NOMO-1 treated with DMSO at 0.1 percent for 48 hours (cell line): ENCODE data around the gene KCTD17.

ENCODE experiments used
- DNase-seq: peaks from one replicate; lab custom pipeline; 2025; ENCODE audit not compliant: unreplicated experiment; lab: John Stamatoyannopoulos, UW

KCTD17 gene

DNA sequence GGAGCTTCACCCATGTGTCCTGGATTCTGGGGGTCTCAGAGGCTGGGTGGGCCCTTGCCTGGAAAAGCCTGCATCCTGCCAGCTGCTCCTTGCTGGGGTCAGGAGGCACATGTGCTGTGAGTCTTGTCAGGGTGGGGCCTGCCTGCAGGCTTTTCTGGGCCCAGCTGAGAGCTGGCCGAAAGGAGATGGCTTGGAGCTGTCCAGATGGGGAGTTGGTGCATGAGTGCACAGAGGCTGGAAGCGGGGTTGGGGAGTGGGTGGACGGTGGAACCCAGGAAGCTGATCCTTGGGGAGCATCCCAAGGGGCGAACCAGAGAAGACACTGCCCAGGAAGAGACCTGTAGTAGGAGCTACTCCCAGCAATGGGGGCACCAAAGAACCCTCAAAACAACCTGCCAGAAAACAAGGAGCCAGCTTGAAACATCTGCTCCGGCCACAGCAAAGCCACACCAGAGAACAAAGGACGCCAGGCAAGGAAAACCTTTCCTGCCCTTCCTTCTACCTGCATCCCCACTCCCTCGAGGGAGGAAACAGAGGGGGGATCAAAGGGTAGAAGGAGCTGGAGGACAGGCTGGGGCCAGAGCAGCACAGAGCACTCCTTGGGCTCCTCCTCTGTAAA is 8.2 kb upstream of the KCTD17 start:
- DNase-seq = no peak

DNA sequence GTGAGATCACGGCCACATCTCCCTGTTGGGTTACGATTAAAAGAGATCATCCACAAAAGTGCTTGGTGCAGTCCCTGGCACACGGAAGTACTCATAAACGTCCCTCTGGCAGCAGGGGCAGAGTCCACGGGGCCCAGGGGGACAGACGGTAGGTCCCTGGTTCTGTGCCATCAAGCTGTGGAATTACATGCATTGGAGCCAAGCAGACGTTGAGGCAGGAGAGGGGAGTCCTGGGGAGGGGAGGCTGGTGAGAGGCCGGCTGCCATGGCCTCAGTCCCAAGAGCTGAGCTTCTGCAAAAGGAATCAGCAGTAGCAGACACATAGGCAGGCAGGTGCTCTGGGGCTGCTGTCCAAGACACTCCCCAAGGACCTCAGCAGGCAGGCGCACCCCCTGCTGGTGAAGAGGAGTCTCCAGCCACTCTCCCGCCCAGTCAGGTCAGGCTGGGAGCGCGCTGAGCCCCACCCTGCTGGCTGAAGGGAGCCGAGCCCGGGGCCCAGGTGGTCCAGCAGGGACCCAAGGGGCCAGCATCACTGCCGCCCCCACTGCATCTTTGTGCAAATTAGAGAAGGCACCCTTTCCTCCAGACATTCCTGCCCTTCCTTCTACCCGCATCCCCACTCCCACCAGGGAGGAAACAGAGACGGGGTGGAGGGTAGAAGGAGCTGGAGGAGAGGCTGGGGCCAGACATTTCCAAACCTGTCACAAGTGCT is 7.6 kb upstream of the KCTD17 start:
- DNase-seq = peak; percentile 86

DNA sequence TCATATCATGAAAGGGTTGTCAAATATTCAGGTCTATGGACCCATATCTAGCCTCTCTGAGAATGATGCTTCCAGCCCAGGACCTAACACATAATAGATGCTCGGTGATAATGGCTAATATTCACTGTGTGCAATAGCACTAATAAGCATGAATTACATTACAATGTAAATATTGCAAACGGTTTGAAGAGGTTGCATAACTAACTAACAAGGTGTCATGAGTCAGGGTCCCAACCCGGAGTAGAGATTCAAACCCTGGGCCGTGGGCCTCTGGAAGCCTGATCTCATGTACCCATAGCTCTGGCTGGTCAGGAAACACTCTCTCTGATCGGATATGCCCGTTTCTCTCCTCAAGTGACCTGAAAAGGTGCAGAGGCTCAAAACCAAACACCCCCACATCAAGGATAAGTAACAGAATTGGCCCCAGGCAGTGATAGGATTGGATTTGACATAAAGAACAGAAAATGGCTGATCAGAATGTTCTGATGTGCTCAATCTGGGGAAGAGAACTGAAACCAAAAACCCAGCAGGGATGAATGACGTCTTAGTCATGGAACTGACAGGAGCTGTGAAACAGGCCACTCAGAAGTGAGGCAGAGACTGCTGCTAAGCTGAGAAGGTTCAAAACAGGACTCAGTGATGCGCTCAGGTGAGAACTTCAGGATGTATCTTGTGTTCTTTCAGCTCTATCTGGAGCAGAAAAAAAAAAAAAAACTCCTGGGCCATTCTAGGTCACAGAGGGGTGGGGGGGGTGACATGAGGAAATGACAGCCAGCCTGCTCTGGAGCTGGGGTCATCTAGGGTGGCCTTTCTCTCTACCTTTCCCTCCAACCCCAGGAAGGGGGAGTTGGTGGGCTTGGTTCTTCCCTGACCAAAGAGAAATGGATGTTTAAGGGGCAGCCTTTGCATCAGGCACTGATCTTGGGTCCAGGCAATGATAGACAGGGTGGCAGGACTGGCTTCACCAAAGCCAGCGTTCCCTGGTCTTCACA is 6.6 kb upstream of the KCTD17 start:
- DNase-seq = peak; percentile 21

DNA sequence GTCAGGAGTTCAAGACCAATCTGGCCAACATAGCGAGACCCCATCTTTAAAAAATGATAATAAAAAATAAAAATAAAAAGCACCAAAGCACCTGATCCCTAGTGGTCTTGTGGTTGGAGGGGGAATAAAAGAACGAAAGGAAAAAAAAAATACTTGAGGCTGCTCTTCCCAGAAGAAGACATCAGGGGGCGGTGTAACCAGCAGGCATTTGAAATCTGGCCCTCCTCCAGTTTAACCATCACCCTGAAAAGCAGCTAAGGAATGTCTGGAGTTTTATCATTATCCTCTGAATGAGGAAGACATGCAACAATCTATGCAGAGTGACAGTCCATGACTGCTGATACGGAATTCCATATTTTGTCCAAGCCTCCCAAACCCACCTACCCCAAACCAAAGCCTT is 5.6 kb upstream of the KCTD17 start:
- DNase-seq = peak; percentile 9

DNA sequence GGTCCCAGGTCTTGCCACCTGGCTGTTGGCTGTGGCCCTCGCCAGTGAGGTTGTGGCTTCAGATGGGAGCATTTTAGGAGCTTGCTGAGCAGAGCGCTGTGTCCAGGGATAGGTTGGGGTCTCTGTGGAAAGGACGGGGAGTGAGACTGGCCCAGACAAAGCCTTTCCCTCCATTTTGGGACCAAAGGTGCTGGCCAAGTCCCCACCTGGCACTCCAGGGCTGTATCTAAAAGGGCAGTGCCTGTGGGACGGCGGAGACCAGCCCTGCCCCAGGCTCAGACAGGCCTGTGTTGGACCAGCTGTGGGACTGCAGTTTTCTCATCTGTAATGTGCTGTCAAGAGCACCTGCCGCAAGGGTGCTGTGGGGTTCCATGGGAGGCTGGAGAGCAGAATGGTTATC is 5.0 kb upstream of the KCTD17 start:
- no peak for DNase-seq

DNA sequence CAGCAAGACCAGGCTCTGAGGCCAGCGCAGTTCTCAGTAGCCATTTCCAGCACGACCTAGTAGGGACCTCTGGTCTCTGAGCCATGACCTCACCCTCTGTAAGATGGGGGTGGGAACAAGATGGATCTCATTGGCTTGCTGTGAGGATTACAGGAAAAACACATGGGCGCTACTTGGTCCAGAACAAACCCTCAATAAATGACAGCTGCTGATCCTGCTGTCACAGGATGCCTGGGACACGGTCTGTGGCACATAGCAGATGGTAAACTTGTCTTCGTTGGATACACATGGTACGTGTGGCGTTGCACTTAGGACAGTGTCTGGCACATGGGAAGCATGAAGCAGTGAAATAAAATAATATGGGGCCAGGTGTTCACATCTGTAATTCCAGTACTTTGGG is 4.5 kb upstream of the KCTD17 start:
- no peak for DNase-seq

DNA sequence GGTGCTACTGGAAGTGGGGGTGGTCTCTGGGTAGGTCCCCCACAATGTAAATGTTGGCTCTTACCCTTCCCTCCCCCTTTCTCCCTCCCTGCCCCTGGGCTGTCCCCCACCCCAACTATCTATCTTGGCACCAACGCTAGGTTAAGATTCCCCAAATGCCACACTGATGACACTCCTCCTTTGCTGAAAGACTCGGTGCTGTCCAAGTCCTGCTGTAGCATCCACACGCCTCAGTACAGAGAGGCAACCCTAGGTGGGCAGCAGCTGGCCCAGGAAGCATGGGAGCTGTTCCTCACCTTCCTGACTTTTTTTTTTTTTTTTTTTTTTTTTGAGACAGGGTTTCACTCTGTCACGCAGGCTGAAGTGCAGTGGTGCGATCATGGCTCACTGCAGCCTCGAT is 3.4 kb upstream of the KCTD17 start:
- no peak for DNase-seq

DNA sequence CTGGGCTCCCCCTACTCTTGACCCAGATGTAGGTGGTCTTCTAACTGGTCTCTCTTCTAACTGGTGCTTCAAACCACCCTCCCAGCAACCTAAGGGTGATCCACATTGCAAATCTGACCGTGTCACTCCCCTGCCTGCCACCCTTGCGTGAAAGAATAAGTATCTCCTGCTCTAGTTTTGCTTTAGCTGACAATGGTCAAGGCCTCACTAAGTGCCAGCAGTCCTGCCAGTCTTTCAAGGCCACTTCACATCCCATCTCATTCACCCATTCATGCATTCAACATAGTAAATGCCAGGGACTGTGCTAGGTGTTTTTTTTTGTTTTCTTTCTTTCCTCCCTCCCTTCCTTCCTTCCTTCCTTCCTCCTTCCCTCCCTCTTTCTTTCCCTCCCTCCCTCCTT is 2.3 kb upstream of the KCTD17 start:
- no peak for DNase-seq

DNA sequence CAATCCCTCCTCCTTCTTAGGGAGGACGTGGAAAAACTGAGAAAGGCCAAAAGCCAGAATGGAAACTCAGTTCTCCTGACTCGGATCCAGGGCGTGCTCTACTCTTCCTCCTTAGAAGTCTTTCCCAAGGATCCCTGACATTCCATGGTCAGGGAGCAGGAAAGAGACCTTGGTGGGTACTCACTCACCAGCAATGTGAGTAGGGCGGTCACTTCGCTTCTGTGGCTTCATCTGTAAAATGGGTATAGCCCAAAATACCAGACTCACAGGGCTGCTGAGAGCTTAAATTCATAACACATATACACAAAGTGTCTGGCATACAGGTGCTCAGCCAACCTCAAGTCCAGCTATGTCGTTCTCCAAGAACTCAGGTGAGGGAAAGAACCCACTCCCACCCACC is 629 bp upstream of the KCTD17 start:
- no peak for DNase-seq

DNA sequence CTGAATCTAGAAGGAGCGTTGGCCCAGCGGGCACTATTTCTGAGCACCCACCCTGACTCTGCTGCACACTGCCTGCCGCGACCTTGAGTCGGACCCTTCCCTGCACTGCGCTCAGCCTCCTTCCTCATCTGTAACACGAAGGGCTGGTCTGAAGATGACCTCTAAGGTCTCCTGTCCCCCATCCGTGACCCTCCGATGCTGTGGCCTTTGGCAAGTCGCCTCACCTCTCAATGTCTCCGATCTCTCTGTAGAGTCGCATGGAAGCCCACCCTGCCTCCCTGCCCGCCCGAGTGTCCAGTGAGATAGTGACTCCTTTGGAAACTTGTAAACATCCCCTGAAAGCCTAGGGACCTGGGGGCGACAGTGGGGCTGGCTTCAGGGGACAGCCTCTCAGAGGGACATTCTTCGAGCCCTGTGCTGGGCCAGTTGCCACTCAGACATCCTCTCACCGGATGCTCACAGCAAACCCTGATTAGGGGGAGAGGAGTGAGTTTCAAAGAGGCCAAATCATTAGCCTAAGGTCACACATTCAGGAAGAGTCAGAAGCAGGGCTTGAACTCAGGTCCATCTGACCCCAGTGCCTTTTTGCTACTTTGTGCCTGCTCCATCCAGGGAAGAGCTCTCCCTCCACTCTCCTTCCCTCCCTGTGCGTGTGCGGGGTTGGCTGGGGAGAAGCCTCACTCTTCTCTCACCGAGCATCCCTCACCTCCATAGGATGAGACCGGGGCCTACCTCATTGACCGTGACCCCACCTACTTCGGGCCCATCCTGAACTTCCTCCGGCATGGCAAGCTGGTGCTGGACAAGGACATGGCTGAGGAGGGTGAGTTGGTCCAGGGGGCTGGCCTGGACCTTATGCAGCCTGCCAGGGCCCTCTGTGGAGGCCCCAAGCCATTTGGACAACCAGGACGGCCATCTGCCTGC is 1.1 kb downstream of the KCTD17 start:
- no peak for DNase-seq

DNA sequence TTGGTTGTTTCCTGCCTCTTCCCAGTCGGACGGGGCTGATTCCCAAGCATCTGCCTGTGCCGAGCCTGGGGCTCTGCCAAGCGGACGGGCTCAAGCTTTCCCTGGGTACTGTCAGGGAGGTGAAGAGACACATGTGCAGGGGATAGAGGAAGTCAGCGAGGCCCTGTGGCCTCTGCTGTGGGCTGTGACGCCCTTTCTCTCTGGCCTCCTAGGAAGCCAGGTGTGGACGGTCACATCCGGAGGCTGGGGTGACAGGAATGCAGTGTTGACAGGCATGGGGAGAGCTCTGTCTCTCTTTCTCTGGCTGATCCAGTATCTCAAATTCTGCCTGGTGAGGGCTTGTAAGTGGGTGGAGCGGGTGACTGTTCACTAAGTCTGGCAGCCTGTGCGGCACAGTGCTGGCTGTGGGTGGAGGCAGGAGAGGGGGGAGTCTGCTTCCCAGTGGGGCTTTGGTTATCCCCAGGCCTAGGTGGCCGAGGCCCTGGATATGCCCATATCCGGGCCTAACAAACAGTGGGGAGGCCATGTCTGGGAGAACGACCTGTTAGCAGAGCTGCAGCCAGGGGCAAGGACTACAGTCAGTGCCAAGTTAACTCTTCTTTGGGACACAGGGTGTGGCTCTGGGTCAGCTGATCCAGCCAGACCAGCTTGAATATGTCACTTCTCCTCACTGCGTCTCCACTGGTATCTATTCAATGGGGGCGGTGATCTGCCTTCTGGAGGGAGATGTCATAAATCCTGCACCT is 1.9 kb downstream of the KCTD17 start:
- no peak for DNase-seq

DNA sequence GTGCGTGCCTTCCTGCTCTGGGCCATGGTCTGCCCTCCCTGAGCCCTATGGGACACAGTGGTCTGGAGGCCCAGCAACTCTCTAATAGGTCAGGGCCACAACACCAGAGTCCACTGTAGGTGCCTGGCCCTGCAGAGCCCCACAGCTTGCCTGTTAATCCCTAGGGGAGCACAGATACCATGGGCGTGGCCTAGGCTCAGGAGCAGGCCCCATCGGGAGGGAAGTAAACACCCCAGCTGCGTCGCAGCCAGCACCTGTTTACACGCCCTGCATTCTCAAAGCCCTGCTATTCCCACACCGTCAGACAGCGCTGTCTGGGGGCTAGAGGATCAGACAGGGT is 2.5 kb downstream of the KCTD17 start:
- DNase-seq = no peak

DNA sequence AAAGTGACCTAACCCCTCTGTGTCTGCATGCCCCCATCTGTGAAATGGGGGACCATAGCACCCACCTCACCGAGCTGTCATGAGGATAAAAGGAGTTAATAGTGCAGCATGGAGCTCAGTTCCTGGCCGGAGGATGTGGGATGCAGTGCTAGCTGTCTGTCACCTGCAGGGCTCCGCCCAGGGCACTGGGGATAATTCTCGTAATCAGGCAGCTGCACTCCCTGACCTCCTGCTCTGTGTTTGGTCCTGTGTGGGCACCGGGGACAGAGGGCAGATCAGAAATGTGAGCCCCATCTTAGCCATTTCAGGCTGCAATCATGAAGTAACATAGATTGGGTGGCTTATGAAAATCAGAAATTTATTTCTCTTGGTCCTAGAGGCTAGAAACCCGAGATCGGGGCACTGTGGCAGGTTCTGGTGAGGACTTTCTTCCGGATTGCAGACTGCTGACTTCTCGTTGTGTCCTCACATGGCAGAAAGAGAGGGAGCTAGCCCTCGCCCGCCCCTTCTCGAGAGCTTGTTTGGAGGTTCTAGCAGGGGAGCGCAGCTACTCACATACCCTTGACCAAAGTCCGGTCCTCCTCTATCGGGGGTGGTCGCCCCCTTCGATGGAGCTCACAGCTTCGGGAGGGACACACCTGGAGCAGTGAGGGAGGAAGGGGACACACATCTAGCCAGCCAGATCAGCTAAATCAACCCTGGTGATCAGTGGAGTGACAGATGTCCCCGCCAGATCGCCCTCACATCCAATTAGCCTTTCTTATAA is 3.2 kb downstream of the KCTD17 start:
- DNase-seq = no peak

DNA sequence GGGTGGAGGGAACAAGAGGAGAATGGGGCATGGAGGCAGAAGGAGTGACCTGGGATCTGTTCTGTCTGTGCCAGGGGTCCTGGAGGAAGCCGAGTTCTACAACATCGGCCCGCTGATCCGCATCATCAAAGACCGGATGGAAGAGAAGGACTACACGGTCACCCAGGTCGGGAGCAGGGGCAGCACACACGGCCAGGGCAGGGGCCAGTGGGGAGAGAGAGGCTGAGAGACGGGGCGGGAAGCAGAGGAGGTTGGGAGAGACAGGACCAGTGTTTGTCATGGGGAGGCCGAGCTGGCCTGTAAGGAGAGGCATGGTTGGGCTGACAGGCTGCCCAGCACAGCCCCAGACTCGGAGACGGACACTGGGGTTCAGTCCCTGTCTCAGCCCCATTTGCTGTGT is 4.7 kb downstream of the KCTD17 start:
- DNase-seq = no peak

DNA sequence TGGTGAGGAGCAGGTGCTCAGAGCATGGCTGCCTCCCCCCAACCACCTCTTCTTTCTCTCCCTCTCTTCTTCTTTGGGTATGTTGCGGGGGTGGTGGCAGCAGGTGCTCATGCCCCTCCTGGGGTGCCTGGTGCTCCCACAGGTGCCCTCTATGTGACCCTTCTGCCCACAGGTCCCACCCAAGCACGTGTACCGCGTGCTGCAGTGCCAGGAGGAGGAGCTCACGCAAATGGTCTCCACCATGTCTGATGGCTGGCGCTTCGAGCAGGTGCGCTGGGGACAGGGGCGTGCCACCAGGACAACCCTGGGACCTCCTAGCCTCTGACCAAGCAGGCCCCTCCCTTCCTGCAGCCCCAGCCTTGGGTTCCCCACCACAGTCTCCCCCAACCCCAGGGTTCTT is 5.7 kb downstream of the KCTD17 start:
- DNase-seq = no peak

DNA sequence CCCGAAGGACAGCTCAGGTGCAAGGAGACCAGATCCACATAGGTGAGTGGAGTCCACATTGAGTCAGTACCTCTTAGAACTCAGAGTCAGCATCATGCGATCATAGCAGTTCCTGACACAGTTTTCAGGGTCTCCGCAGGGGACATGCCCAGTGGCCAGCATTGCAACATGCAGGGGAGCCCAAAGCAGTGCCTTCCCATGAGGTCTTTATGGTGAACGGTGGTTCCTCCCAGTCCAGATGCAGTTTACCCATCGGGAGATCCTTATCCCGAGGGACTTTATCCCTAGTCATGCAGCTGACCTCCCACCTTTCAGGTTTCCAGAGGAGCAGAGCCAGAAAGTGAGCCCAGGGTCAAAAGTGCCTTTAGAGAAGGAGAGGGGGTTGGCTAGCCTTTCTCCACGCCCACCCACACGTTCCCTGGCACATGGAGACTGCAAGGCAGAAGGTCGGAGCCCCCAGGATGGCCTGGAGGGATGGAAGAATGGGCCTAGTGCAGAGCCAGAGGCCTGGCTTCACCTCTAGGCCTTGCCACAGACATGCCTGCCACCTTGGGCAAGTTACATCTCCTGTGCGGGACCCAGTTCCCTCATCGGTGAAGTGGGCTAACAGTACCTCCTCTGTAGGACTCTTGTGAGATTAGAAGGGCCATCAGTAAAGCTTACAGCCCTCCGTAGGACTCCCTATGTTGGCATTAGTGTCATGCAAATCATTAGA is 6.4 kb downstream of the KCTD17 start:
- DNase-seq = no peak

DNA sequence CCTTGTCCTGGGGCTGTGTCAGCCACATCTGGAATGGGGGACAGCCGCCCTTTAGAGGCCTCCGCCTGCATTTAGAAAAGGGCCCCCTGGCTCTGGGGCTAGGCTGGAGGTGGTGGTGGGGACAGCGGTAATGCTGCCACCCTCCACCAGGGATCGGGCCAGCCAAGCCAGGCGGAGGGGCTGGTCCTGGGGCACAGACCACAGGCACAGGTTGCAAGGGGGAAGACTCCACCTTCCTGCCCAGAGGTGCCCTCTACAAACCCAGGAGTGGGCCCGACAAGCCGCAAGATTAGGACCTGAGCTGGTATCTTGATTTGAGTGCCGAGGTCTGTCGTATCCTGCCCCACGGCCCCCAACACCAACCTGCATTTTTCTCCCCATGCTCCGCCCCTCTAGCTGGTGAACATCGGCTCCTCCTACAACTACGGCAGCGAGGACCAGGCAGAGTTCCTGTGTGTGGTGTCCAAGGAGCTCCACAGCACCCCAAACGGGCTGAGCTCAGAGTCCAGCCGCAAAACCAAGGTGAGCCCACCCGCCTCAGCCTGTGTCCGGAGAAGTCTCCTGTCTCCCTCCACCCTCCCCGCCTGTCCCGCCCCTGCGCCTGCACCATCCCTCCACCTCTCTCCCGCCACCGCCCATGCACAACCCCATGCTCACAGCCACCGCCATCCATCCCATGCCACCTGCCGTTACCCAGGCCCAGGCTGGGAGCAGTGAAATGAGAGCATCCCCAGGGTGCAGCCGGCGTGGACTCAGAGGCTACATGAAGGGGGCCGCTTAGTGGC is 7.6 kb downstream of the KCTD17 start:
- DNase-seq = no peak

DNA sequence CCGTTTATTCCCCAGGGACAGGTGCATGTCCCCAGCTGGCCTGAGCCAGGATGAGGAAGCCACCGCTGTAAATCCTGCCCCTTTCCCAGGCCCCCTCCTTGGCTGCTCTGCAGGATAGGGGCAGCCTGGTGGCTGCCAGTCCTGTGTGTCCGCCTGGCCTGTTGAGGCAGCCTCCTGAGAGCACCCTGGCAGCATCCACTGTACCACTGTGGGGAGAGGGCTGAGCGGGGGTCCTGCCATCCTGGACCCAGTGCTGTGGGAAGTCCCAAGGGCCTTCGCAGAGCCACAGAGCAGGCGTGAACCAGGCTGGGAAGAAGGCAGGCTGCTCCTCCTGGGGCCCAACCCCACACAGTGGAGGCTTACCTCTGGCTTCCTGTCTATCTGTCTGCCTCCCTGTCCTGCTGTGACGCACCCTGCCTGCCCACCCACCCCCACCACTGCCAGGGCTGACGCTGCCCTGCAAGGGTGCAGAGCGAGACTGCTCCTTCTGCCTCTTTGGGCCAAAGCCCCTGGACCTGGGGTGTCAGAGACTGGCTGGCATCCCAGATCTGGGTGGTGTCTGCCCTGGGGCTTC is 8.4 kb downstream of the KCTD17 start:
- no peak for DNase-seq
